GM12878 (cell line): ENCODE data around the gene VWA3A. TPM values are rescaled to one million over a fixed set of nuclear protein-coding genes. Genes with fewer than 3 reads are reported as not detected.

ENCODE experiments used
- ATAC-seq: fragments of 200-7000 bp; cut with Tn5 transposase; 3 replicates; pipeline ENCODE4 v1.9.1; 2020; ENCODE audit warnings: mild to moderate bottlenecking, moderate library complexity
- BruUV-seq: library from RNA; stranded (reverse); fragments of 400-500 nt; replicated peaks from 2 replicates; lab custom pipeline; 2021; lab: Mats Ljungman, UMichigan
- CTCF ChIA-PET: fragments of 300-600 bp; sonication (Branson Sonifier 250); formaldehyde crosslinking; extraction: SDS; loops from one replicate; lab custom pipeline; 2021; ENCODE audit warnings: inconsistent platforms; lab: Yijun Ruan, JAX
- POLR2A ChIA-PET: fragments of 350-600 bp; formaldehyde crosslinking; extraction: SDS; loops from one replicate; lab custom pipeline; 2021; ENCODE audit warnings: inconsistent platforms; lab: Charles Lee
- RAD21 ChIA-PET: fragments of 300-600 bp; sonication (Branson Sonifier 250); formaldehyde crosslinking; loops from one replicate; lab custom pipeline; 2023; ENCODE audit warnings: antibody characterized with exemption; ENCODE audit not compliant: unreplicated experiment; lab: Charles Lee
- SMC1A ChIA-PET: fragments of 300-600 bp; sonication (Branson Sonifier 250); formaldehyde crosslinking; loops from one replicate; lab custom pipeline; 2023; ENCODE audit not compliant: unreplicated experiment, uncharacterized antibody; lab: Charles Lee
- DNase-seq: peaks from one replicate; pipeline ENCODE4 v3.0.0-alpha.2; 2011; ENCODE audit warnings: low read depth, low spot score
- FAIRE-seq: peaks from 3 replicates; lab custom pipeline; 2011; peaks lifted over from hg19 to GRCh38; lab: Jason Lieb, UNC
- H2AFZ ChIP-seq: 2 replicates; pipeline ENCODE4 v1.6.0; 2011; ENCODE audit warnings: low read depth, low read length, control low read depth; ENCODE audit not compliant: control insufficient read depth
- H3K27ac ChIP-seq: 2 replicates; pipeline ENCODE4 v1.5.1; 2011; ENCODE audit warnings: control low read depth; ENCODE audit not compliant: control insufficient read depth, insufficient read depth
- H3K27me3 ChIP-seq, 2 experiments: replicated peaks in 1 of 2; 2 replicates each; pipeline versions ENCODE4 v1.6.0 to v1.6.1; 2011; ENCODE audit warnings: low read length in 1 of 2; ENCODE audit not compliant: control insufficient read depth in 2 of 2, insufficient read depth in 2 of 2
- H3K36me3 ChIP-seq, 2 experiments: 2 replicates each; pipeline ENCODE4 v1.5.1; 2011; ENCODE audit warnings: low read length in 1 of 2; ENCODE audit not compliant: control insufficient read depth in 2 of 2, insufficient read depth in 2 of 2
- H3K4me1 ChIP-seq: 2 replicates; pipeline ENCODE4 v1.6.1; 2011; ENCODE audit warnings: mild to moderate bottlenecking, low read length, moderate library complexity, mixed read lengths; ENCODE audit not compliant: control insufficient read depth, insufficient read depth
- H3K4me2 ChIP-seq: 2 replicates; pipeline ENCODE4 v1.6.0; 2011; ENCODE audit warnings: control low read depth; ENCODE audit not compliant: control insufficient read depth, insufficient read depth
- H3K4me3 ChIP-seq: fragments of 200-600 bp; sonication (generic); 2 replicates; pipeline ENCODE4 v1.5.1; 2016
- H3K79me2 ChIP-seq: 2 replicates; pipeline ENCODE4 v1.6.0; 2011; ENCODE audit warnings: low read length; ENCODE audit not compliant: control insufficient read depth, insufficient read depth
- H3K9ac ChIP-seq: 2 replicates; pipeline ENCODE4 v1.8.0; 2011; ENCODE audit warnings: low read length, control low read depth, mixed read lengths; ENCODE audit not compliant: control insufficient read depth, insufficient read depth
- H3K9me3 ChIP-seq: replicated peaks from 3 replicates; pipeline ENCODE4 v1.5.1; 2011; ENCODE audit warnings: mild to moderate bottlenecking, low read length; ENCODE audit not compliant: control insufficient read depth, insufficient read depth
- H4K20me1 ChIP-seq: 2 replicates; pipeline ENCODE4 v1.6.0; 2011; ENCODE audit not compliant: control insufficient read depth, insufficient read depth
- BHLHE40 ChIP-seq, 2 experiments: fragments of 450-650 bp in 1 of 2; IDR thresholded peaks; 2 replicates each; pipeline ENCODE4 v1.6.1; 2011 to 2017; ENCODE audit warnings: low read depth in 2 of 2, borderline replicate concordance in 1 of 2, improper control_type of control experiment in 1 of 2, low read length in 1 of 2, mild to moderate bottlenecking in 1 of 2
- CBX3 ChIP-seq: fragments of 200-600 bp; sonication (generic); IDR thresholded peaks from 2 replicates; pipeline ENCODE4 v1.6.1; 2016; ENCODE audit warnings: low read depth, borderline replicate concordance
- CBX5 ChIP-seq: sonication (generic); IDR thresholded peaks from 2 replicates; pipeline ENCODE4 v1.6.1; 2016; ENCODE audit warnings: low read depth, moderate library complexity, mild to moderate bottlenecking, inconsistent platforms
- CREM ChIP-seq: IDR thresholded peaks from 2 replicates; pipeline ENCODE4 v1.6.1; 2014; ENCODE audit warnings: antibody characterized with exemption, low read depth
- GABPA ChIP-seq: IDR thresholded peaks from 2 replicates; pipeline ENCODE4 v1.6.1; 2014; ENCODE audit warnings: antibody characterized with exemption, low read depth, mild to moderate bottlenecking, inconsistent platforms
- PAX8 ChIP-seq: fragments of 450-650 bp; IDR thresholded peaks from 2 replicates; pipeline ENCODE4 v1.6.1; 2017; ENCODE audit warnings: mild to moderate bottlenecking, moderate library complexity
- RCOR1 ChIP-seq: conservative IDR thresholded peaks from 2 replicates; pipeline ENCODE4 v1.6.1; 2012; ENCODE audit warnings: low read depth, low read length, improper control_type of control experiment
- SMAD5 ChIP-seq: IDR thresholded peaks from 2 replicates; pipeline ENCODE4 v1.6.1; 2016; ENCODE audit warnings: antibody characterized with exemption, low read depth
- ZNF24 ChIP-seq: fragments of 450-650 bp; IDR thresholded peaks from 2 replicates; pipeline ENCODE4 v1.6.1; 2017; ENCODE audit warnings: antibody characterized with exemption, mild to moderate bottlenecking
- WGBS: methylation state at CpG from one replicate; pipeline ENCODE4 v1.1.6; 2016; ENCODE audit warnings: low lambda C conversion rate; ENCODE audit not compliant: insufficient replicate concordance, insufficient coverage; ENCODE audit errors: missing lambda C conversion rate; 5-methylcytosine and 5-hydroxymethylcytosine counted together
- in situ Hi-C: fragments of 300-500 bp; cut with MboI; formaldehyde crosslinking; loops from 9 replicates; pipeline ENCODE4 v1.14.3; 2018; ENCODE audit warnings: mixed read lengths
- intact Hi-C: fragments of 100-400 bp; cut with micrococcal nuclease; formaldehyde crosslinking; loops from one replicate; pipeline ENCODE4 v1.14.2; 2022; ENCODE audit not compliant: unreplicated experiment
- polyA plus RNA-seq, 11 experiments: library from polyadenylated mRNA; depleted of rRNA in 4 of 11; unstranded in 6 of 11; stranded (reverse) in 5 of 11; fragments of >200 nt; fragmentation: Nextera tagmentation in 4 of 11; fragmentation: Illumina TruSeq in 1 of 11; extraction: Ambion mirVana in 4 of 11; extraction: Trizol in 1 of 11; gene quantifications; 1 replicate in 1 of 11; 2 replicates in 10 of 11; pipeline versions ENCODE4 v1.2.1 to v1.2.3, GENCODE V29; 2011 to 2016; ENCODE audit warnings: inconsistent platforms in 2 of 11, missing spikeins in 2 of 11, low read depth in 1 of 11
- total RNA-seq, 4 experiments: library from RNA; depleted of rRNA in 3 of 4; stranded (reverse); fragments of >200 nt in 3 of 4; fragmentation: Illumina TruSeq in 1 of 4; extraction: Trizol in 1 of 4; gene quantifications; 2 replicates each; pipeline versions ENCODE4 v1.2.1 to v1.2.3, GENCODE V29; 2013 to 2021
- TF ChIP-seq, protein P1 (sequence below): fragments of 150-350 bp; IDR thresholded peaks from 2 replicates; pipeline ENCODE4 v1.6.1; 2016; ENCODE audit warnings: low read depth, low read length
- TF ChIP-seq, protein P2 (sequence below): fragments of 450-650 bp; formaldehyde crosslinking; IDR thresholded peaks from 2 replicates; pipeline ENCODE4 v1.4.0; 2022; ENCODE audit warnings: mild to moderate bottlenecking, moderate library complexity
- TF ChIP-seq, protein P3 (sequence below): fragments of 450-650 bp; IDR thresholded peaks from 2 replicates; pipeline ENCODE4 v1.6.1; 2018; ENCODE audit warnings: mild to moderate bottlenecking, low read depth, moderate library complexity; ENCODE audit not compliant: partially characterized antibody

VWA3A gene
- total and polyA plus RNA-seq, 10 of the 15 experiments (the other 5 are each of a cell fraction or from before 2014, with no cell fraction given): 0.01 TPM; not detected in 9

DNA sequence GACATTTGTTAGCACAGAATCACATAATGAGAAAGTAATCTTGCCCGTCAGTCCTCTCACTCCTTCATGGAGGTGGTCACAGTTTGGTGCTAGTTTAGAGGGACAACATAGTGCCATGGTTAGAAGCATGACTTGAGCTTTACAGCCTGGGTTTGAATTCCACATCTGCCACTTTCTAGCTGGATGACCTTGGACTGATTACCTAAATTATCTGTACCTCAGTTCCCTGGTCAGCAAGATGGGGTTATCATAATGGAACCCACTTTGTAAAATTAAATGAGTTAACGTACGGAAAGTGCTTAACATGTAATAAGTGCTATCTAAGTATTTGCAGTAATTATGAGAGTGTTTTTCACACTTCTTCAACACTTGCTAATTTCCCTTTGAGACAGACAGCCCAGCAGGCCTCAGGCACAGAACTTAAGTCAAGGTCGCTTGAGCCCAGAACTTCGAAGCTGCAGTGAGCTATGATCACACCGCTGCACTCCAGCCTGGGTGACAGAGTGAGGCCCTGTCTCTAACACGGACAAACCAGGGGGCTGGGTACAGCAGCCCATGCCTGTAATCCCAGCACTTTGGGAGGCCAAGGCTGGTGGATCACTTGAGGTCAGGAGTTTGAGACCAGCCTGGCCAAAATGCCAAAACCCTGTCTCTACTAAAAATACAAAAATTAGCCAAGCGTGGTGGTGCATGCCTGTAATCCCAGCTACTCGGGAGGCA, 7.1 kb downstream of the VWA3A start:
- no peaks in the 10 kb centered on the region for H4K20me1 ChIP-seq
- no peaks in the 10 kb centered on the region for H3K79me2 ChIP-seq
- no TSS peak for BruUV-seq
- no peak overlapping the region for H3K9ac ChIP-seq
- no peak overlapping the region for H3K4me2 ChIP-seq
- intact Hi-C loops: loop anchor here (1.0 kb wide), 2 partner anchors 89 to 98 kb away; partner anchors contain the start of gene PDZD9
- in situ Hi-C loops: no loop called here
- ATAC-seq: no peak
- H3K36me3 ChIP-seq: no peaks in the 10 kb centered on the region
- no peaks in the 10 kb centered on the region; a peak in 1 of 4 replicates for H3K27me3 ChIP-seq
- ChIA-PET RAD21 (interaction anchor here (0.5 to 2.6 kb wide), 18 partner anchors 9 to 454 kb away, joined by 3 to 35 read pairs (median 4); partner anchors contain the start of genes PDZD9 and UQCRC2), SMC1A (interaction anchor here (0.6 to 7.0 kb wide), 27 partner anchors 10 to 173 kb away, joined by 3 to 39 read pairs (median 4); partner anchors contain the start of gene UQCRC2), POLR2A (interaction anchor here (0.7 to 1.0 kb wide), 2 partner anchors 15 to 22 kb away, joined by 4 read pairs; no protein-coding TSS in a partner anchor), CTCF (interaction anchor here (0.6 to 5.0 kb wide), 46 partner anchors 8 to 442 kb away, joined by 3 to 58 read pairs (median 6); partner anchors contain the start of genes MOSMO, PDZD9, UQCRC2 and VWA3A)
- no peaks in the 10 kb centered on the region for H3K4me1 ChIP-seq
- WGBS: 53% methylated on average over 9 of the region's 9 CpGs
- H3K9me3 ChIP-seq: no peaks in the 10 kb centered on the region
- no peak overlapping the region for H2AFZ ChIP-seq
- no peak for FAIRE-seq
- H3K4me3 ChIP-seq: no peak overlapping the region
- TF ChIP-seq PAX8: no peak
- TF ChIP-seq CBX5: no peak
- no peak for TF ChIP-seq CBX3
- TF ChIP-seq BHLHE40 (IDR thresholded peaks at IDR 0.05; ENCODE audit: borderline replicate concordance in 1 of 2, low read depth in 2 of 2, low read length in 1 of 2): no peak
- TF ChIP-seq RCOR1: no peak
- no peak for TF ChIP-seq CREM
- TF ChIP-seq, protein P1, sequence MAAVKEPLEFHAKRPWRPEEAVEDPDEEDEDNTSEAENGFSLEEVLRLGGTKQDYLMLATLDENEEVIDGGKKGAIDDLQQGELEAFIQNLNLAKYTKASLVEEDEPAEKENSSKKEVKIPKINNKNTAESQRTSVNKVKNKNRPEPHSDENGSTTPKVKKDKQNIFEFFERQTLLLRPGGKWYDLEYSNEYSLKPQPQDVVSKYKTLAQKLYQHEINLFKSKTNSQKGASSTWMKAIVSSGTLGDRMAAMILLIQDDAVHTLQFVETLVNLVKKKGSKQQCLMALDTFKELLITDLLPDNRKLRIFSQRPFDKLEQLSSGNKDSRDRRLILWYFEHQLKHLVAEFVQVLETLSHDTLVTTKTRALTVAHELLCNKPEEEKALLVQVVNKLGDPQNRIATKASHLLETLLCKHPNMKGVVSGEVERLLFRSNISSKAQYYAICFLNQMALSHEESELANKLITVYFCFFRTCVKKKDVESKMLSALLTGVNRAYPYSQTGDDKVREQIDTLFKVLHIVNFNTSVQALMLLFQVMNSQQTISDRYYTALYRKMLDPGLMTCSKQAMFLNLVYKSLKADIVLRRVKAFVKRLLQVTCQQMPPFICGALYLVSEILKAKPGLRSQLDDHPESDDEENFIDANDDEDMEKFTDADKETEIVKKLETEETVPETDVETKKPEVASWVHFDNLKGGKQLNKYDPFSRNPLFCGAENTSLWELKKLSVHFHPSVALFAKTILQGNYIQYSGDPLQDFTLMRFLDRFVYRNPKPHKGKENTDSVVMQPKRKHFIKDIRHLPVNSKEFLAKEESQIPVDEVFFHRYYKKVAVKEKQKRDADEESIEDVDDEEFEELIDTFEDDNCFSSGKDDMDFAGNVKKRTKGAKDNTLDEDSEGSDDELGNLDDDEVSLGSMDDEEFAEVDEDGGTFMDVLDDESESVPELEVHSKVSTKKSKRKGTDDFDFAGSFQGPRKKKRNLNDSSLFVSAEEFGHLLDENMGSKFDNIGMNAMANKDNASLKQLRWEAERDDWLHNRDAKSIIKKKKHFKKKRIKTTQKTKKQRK: no peak
- TF ChIP-seq, protein P2, sequence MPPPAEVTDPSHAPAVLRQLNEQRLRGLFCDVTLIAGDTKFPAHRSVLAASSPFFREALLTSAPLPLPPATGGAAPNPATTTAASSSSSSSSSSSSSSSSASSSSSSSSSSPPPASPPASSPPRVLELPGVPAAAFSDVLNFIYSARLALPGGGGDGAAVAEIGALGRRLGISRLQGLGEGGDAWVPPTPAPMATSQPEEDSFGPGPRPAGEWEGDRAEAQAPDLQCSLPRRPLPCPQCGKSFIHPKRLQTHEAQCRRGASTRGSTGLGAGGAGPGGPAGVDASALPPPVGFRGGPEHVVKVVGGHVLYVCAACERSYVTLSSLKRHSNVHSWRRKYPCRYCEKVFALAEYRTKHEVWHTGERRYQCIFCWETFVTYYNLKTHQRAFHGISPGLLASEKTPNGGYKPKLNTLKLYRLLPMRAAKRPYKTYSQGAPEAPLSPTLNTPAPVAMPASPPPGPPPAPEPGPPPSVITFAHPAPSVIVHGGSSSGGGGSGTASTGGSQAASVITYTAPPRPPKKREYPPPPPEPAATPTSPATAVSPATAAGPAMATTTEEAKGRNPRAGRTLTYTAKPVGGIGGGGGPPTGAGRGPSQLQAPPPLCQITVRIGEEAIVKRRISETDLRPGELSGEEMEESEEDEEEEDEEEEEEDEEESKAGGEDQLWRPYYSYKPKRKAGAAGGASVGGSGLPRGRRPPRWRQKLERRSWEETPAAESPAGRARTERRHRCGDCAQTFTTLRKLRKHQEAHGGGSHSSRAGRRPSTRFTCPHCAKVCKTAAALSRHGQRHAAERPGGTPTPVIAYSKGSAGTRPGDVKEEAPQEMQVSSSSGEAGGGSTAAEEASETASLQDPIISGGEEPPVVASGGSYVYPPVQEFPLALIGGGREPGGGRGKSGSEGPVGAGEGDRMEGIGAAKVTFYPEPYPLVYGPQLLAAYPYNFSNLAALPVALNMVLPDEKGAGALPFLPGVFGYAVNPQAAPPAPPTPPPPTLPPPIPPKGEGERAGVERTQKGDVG (CRISPR knock-in tag): no peak
- TF ChIP-seq, protein P3, sequence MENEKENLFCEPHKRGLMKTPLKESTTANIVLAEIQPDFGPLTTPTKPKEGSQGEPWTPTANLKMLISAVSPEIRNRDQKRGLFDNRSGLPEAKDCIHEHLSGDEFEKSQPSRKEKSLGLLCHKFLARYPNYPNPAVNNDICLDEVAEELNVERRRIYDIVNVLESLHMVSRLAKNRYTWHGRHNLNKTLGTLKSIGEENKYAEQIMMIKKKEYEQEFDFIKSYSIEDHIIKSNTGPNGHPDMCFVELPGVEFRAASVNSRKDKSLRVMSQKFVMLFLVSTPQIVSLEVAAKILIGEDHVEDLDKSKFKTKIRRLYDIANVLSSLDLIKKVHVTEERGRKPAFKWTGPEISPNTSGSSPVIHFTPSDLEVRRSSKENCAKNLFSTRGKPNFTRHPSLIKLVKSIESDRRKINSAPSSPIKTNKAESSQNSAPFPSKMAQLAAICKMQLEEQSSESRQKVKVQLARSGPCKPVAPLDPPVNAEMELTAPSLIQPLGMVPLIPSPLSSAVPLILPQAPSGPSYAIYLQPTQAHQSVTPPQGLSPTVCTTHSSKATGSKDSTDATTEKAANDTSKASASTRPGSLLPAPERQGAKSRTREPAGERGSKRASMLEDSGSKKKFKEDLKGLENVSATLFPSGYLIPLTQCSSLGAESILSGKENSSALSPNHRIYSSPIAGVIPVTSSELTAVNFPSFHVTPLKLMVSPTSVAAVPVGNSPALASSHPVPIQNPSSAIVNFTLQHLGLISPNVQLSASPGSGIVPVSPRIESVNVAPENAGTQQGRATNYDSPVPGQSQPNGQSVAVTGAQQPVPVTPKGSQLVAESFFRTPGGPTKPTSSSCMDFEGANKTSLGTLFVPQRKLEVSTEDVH: no peak
- TF ChIP-seq SMAD5: no peak
- TF ChIP-seq ZNF24: no peak
- no peak for TF ChIP-seq GABPA
- no peak overlapping the region for H3K27ac ChIP-seq
- no peak for DNase-seq
